Lower lobe of right lung (tissue), 2 donors: ENCODE data around the gene MYOZ3. TPM values are rescaled to one million over a fixed set of nuclear protein-coding genes. Genes with fewer than 3 reads are reported as not detected.
A peak's percentile ranks its signal among the peaks of the same experiment; 100 is the strongest.

Experiments
- ATAC-seq, 2 donors: fragments of 200-7000 bp; cut with Tn5 transposase; one replicate each; pipeline ENCODE4 v1.9.1; 2020 to 2022; ENCODE audit warnings: mild to moderate bottlenecking in 2 of 2, moderate library complexity in 2 of 2
- DNase-seq: peaks from one replicate; pipeline ENCODE4 v3.0.0-alpha.2; 2020
- H3K27ac ChIP-seq: fragments of 200-600 bp; one replicate; pipeline ENCODE4 v1.8.0; 2022
- H3K27me3 ChIP-seq: fragments of 200-600 bp; one replicate; pipeline ENCODE4 v1.8.0; 2022; ENCODE audit warnings: low read depth
- H3K36me3 ChIP-seq: fragments of 200-600 bp; one replicate; pipeline ENCODE4 v1.8.0; 2022; ENCODE audit warnings: mild to moderate bottlenecking
- H3K4me1 ChIP-seq: fragments of 200-600 bp; one replicate; pipeline ENCODE4 v1.8.0; 2022
- H3K4me3 ChIP-seq: fragments of 200-600 bp; one replicate; pipeline ENCODE4 v1.8.0; 2022; ENCODE audit warnings: mild to moderate bottlenecking
- H3K9me3 ChIP-seq: fragments of 200-600 bp; one replicate; pipeline ENCODE4 v1.8.0; 2022
- CTCF ChIP-seq: fragments of 200-600 bp; IDR thresholded peaks from one replicate; pipeline ENCODE4 v1.8.0; 2022; ENCODE audit warnings: antibody characterized with exemption, mild to moderate bottlenecking
- intact Hi-C: fragments of 100-400 bp; cut with DNase I; formaldehyde crosslinking; loops from one replicate; pipeline ENCODE4 v1.11.0; 2022
- total RNA-seq: library from RNA; stranded (reverse); fragmentation: NEBNext Ultra II Directional; extraction: Animal tissue kit (Norgen Biotek cat#: 25700); gene quantifications from one replicate; pipeline ENCODE4 v1.2.1, GENCODE V29; 2021
- donor health status: DM: no; HTN: yes; CAD: no; lungs with severe emphysema.

Gene MYOZ3
- total RNA-seq, 1 donor from 2014 or later, result 0.92 TPM

- intact Hi-C loops, result no loop called here
- ATAC-seq (no peak), DNase-seq (no peak)
- Histone ChIP-seq H3K27ac (peak overlapping the region; percentile 79), H3K9me3 (no peaks in the 10 kb centered on the region), H3K27me3 (no peaks in the 10 kb centered on the region), H3K4me1 (peaks cover 88% of the 10 kb centered on the region), H3K36me3 (no peaks in the 10 kb centered on the region), H3K4me3 (no peak overlapping the region)
- no peak for TF ChIP-seq CTCF
These were observed 22.3 kb upstream of the MYOZ3 start for GRCh38 chr5:150638488-150639376.

GRCh38 chr5:150639377-150639692 is 21.7 kb upstream of the MYOZ3 start:
- Histone ChIP-seq H3K4me3 (no peak overlapping the region), H3K36me3 (no peaks in the 10 kb centered on the region), H3K9me3 (no peaks in the 10 kb centered on the region), H3K4me1 (peaks cover 94% of the 10 kb centered on the region), H3K27me3 (no peaks in the 10 kb centered on the region), H3K27ac (peak overlapping the region; percentile 79)
- intact Hi-C loops, result no loop called here
- no peak for ATAC-seq
- DNase-seq, result no peak
- no peak for TF ChIP-seq CTCF

- TF ChIP-seq CTCF, result no peak
- intact Hi-C loops, result no loop called here
- peaks cover 98% of the 10 kb centered on the region for H3K4me1 ChIP-seq
- peak overlapping the region; percentile 79 for H3K27ac ChIP-seq
- ATAC-seq, result no peak
- H3K36me3 ChIP-seq, result no peaks in the 10 kb centered on the region
- H3K4me3 ChIP-seq, result no peak overlapping the region
- DNase-seq, result no peak
- H3K9me3 ChIP-seq, result no peaks in the 10 kb centered on the region
- H3K27me3 ChIP-seq, result no peaks in the 10 kb centered on the region
These were observed 21.3 kb upstream of the MYOZ3 start for GRCh38 chr5:150639751-150640150.

GRCh38 chr5:150640311-150641005 is 20.6 kb upstream of the MYOZ3 start, which contains the start of gene SYNPO:
SYNPO (plus strand) TSS chr5:150640660; CDS start chr5:150648276, 7,616 bp downstream.
- DNase-seq, result no peak

More at GRCh38 chr5:150640311-150641005, 20.6 kb upstream of the MYOZ3 start, which contains the start of gene SYNPO:
- intact Hi-C loops, result no loop called here
- H3K4me3 ChIP-seq, result peak within 1 kb of the TSS; percentile 47
- H3K4me1 ChIP-seq, result peaks cover 98% of the 10 kb centered on the region
- ATAC-seq, result peak; percentile 55 to 69
- peak within 1 kb of the TSS; percentile 79 for H3K27ac ChIP-seq
- H3K27me3 ChIP-seq, result no peaks in the 10 kb centered on the region
- no peaks in the 10 kb centered on the region for H3K36me3 ChIP-seq
- H3K9me3 ChIP-seq, result no peaks in the 10 kb centered on the region
- no peak for TF ChIP-seq CTCF
